ENCODE results near the gene MEX3A.

GRCh38 chr1:156070548-156070947 is 11.7 kb downstream of the MEX3A start:
- no peak for TF ChIP-seq ESRRA (CRISPR knock-in tag; IDR thresholded peaks at IDR 0.05; ENCODE audit: borderline replicate concordance)
- no peak for TF ChIP-seq ELF4 (CRISPR knock-in tag; IDR thresholded peaks at IDR 0.05; ENCODE audit: low read depth)
- TF ChIP-seq PRDM15 (CRISPR knock-in tag; IDR thresholded peaks at IDR 0.05) = no peak
- no peak for TF ChIP-seq USF2 (CRISPR knock-in tag; IDR thresholded peaks at IDR 0.05)
- TF ChIP-seq GRHL2 (CRISPR knock-in tag; IDR thresholded peaks at IDR 0.05; ENCODE audit: insufficient replicate concordance, severe bottlenecking) = no peak
- no peak for TF ChIP-seq SP1 (CRISPR knock-in tag; conservative IDR thresholded peaks at IDR 0.05)
- no peak for TF ChIP-seq CTCF (IDR thresholded peaks at IDR 0.05)

All from WTC11 (cell line).